AG04449 (cell line): ENCODE results near the gene LMNTD2.

Source experiments
- CTCF ChIA-PET: fragments of 350-600 bp; formaldehyde crosslinking; extraction: SDS; loops from one replicate; lab custom pipeline; 2021; ENCODE audit warnings: antibody characterized with exemption; lab: Yijun Ruan, JAX
- POLR2A ChIA-PET: fragments of 400-600, 350-600 bp; formaldehyde crosslinking; extraction: SDS; loops from one replicate; lab custom pipeline; 2020; ENCODE audit warnings: antibody characterized with exemption, inconsistent platforms; lab: Yijun Ruan, JAX
- DNase-seq: peaks from one replicate; pipeline ENCODE4 v3.0.0-alpha.2; 2010; ENCODE audit warnings: low read depth, low spot score
- H3K4me3 ChIP-seq: 2 replicates; pipeline ENCODE4 v1.5.1; 2011; ENCODE audit warnings: low read depth, mild to moderate bottlenecking, control low read depth, low read length
- TF ChIP-seq, protein P1 (sequence below): IDR thresholded peaks from one replicate; pipeline ENCODE4 v1.5.1; 2011; ENCODE audit warnings: mild to moderate bottlenecking, moderate library complexity, low read length, control low read depth, inconsistent platforms; ENCODE audit not compliant: insufficient read depth; ENCODE audit errors: missing control alignments

The LMNTD2 gene

DNA sequence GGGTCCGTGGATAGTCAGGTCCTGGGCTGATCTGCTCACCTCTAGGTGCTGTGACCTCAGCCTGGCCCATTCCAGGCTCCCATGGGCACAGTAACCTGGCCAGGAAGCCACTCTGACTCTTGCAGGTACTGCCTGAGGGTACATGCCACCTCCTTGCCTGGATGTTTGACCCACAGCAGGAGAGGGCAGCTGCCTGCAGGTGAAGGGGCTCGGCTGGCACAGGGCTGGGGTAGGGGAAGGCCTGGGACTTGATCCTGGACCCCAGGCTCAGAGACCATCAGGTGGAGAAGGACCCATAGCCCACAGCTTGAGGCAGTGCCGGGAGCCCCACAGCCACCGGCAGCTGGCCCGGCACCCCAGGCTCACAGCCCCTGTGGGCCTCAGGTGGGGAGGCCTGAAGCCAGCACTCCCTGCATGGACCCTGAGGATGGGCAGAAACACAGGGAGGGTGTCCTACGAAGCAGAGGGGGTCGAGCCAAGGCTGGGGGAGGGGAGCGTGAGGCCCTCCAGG lies 20.5 kb downstream of the LMNTD2 start:
- H3K4me3 ChIP-seq = no peak overlapping the region
- TF ChIP-seq, protein P1, sequence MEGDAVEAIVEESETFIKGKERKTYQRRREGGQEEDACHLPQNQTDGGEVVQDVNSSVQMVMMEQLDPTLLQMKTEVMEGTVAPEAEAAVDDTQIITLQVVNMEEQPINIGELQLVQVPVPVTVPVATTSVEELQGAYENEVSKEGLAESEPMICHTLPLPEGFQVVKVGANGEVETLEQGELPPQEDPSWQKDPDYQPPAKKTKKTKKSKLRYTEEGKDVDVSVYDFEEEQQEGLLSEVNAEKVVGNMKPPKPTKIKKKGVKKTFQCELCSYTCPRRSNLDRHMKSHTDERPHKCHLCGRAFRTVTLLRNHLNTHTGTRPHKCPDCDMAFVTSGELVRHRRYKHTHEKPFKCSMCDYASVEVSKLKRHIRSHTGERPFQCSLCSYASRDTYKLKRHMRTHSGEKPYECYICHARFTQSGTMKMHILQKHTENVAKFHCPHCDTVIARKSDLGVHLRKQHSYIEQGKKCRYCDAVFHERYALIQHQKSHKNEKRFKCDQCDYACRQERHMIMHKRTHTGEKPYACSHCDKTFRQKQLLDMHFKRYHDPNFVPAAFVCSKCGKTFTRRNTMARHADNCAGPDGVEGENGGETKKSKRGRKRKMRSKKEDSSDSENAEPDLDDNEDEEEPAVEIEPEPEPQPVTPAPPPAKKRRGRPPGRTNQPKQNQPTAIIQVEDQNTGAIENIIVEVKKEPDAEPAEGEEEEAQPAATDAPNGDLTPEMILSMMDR = no peak
- no peak for DNase-seq
- POLR2A ChIA-PET = no interaction called here
- CTCF ChIA-PET = interaction anchor here (1.6 kb wide), 1 partner anchor 15 kb away, joined by 5 read pairs; no protein-coding TSS in a partner anchor

DNA sequence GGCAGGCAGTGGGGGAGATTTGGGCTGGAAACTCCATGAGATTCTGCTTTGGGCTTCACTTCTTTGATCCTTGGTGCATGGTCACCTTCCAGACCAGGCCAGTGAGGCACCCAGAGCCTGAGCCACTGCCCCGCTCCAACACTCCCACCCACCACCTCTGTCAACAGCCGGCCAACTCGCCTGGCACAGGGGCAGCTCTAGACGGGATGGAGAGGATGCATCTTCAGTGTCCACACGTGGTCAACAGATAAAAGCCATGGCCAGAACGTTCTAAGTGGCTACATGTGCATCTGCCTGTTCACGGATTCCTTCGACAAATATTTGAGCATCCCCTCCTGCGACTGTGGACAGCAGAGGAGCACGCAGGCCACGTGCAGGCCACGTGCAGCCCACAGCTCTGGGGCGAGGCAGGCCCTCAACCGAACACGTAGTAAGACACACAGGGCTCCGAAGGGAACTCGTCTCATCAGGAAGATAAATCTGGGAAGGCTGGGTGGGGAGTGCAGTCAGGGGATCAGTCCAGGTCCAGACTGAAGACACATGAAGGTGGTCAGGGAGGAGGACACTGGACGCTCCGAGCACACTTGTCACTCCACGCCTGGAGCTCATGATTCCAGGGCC lies 22.0 kb downstream of the LMNTD2 start:
- ChIA-PET CTCF (interaction anchor here (1.7 to 3.7 kb wide), 2 partner anchors 17 to 19 kb away, joined by 6 to 17 read pairs; no protein-coding TSS in a partner anchor), POLR2A (no interaction called here)
- no peak for DNase-seq
- no peak overlapping the region for H3K4me3 ChIP-seq
- TF ChIP-seq, protein P1 = no peak

GRCh38 chr11:537622-538430 lies 22.7 kb downstream of the LMNTD2 start:
- TF ChIP-seq, protein P1 = no peak
- CTCF ChIA-PET = interaction anchor here (1.7 to 3.7 kb wide), 3 partner anchors 14 to 19 kb away, joined by 5 to 17 read pairs (median 6); no protein-coding TSS in a partner anchor
- POLR2A ChIA-PET = no interaction called here
- peak overlapping the region; percentile 49 for H3K4me3 ChIP-seq
- DNase-seq = no peak

DNA sequence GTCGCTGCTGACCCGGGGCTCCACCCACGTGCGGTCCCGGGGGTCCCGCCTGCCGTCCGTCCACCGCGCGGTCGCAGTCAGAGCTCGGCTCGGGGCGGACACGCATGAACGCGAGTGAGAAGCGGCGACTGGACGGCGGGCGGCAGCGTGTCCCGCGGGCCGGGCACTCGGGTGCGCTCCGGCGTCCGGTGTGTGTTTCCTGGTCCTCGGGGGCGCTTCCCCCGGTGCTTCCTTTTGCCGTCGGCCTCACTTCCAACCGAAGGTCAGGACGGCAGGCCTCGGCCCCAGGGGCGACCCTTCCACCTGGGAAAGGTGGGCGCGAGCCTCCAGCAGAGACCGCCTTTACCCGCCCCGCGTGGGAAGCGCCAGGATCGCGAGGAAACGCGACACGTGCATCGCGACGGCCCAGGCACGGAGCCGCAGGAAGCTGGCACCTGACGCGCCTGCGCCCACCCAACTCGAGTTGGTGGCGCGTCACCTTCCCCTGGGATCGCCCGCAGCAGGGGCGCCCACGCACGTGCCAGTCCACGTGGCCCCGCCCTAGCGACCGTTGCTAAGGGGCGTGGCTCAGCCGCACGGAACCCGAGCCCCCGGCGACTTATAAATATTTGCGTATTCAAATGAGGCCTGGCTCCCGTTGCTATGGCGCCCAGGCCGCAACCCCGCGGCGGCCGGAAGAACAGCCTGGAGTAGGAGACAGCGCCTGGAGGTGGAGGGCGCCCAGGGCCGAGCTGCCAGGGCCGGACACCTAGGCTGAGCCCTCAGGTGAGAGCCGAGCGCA lies 23.5 kb downstream of the LMNTD2 start, which contains the start of gene LRRC56:
LRRC56 (plus strand) TSS at position 687 of the 781 bp plus-strand sequence. CDS start 3,158 bp downstream, outside the sequence.
- no peak for DNase-seq
- CTCF ChIA-PET = interaction anchor here (1.2 to 5.9 kb wide), 4 partner anchors 15 to 186 kb away, joined by 3 to 45 read pairs (median 11); no protein-coding TSS in a partner anchor
- TF ChIP-seq, protein P1 = no peak
- H3K4me3 ChIP-seq = peak within 1 kb of the TSS; percentile 64
- POLR2A ChIA-PET = interaction anchor here (1.1 to 1.6 kb wide), 3 partner anchors 26 to 33 kb away, joined by 3 to 5 read pairs (median 4); no protein-coding TSS in a partner anchor

GRCh38 chr11:535519-536454 lies 24.8 kb downstream of the LMNTD2 start, which contains the start of gene HRAS:
HRAS (minus strand) TSS chr11:535576.
- ChIA-PET CTCF (interaction anchor here (0.7 to 5.9 kb wide), 5 partner anchors 16 to 192 kb away, joined by 3 to 45 read pairs (median 5); no protein-coding TSS in a partner anchor), POLR2A (interaction anchor here (1.0 to 1.6 kb wide), 4 partner anchors 27 to 40 kb away, joined by 3 to 5 read pairs (median 4); no protein-coding TSS in a partner anchor)
- DNase-seq = no peak
- TF ChIP-seq, protein P1 = no peak
- H3K4me3 ChIP-seq = peak within 1 kb of the TSS; percentile 73
